Panc1 (cell line): ENCODE data around the gene SUCO.

ENCODE experiments used
- CTCF ChIP-seq: fragments of 450-650 bp; IDR thresholded peaks from 2 replicates; pipeline ENCODE4 v1.5.1; 2017; ENCODE audit warnings: mild to moderate bottlenecking
- TCF7L2 ChIP-seq: IDR thresholded peaks from 2 replicates; pipeline ENCODE4 v1.6.1; 2011; ENCODE audit warnings: mild to moderate bottlenecking, low read depth, low read length, inconsistent platforms

GRCh38 chr1:172605641-172606040 lies 72.7 kb downstream of the SUCO start:
- TF ChIP-seq CTCF (no peak), TCF7L2 (no peak)
